Skeletal muscle tissue (tissue), 4 donors: ENCODE data around the gene TRIP10. TPM values are rescaled to one million over a fixed set of nuclear protein-coding genes. Genes with fewer than 3 reads are reported as not detected.
"Not testable (repeated sequence)": the region's sequence is repeated elsewhere in the genome, so short reads cannot be mapped to it uniquely, and the experiment has no call there.

ENCODE experiments used
- H3K27ac ChIP-seq: one replicate; pipeline ENCODE4 v1.7.0; 2013; ENCODE audit warnings: mild to moderate bottlenecking, low read depth, low read length, inconsistent platforms
- H3K27me3 ChIP-seq, 3 donors: one replicate each; pipeline ENCODE4 v1.7.0; 2013; ENCODE audit warnings: low read length in 3 of 3; ENCODE audit not compliant: control insufficient read depth in 3 of 3, insufficient read depth in 3 of 3
- H3K36me3 ChIP-seq, 3 donors: one replicate each; pipeline ENCODE4 v1.7.0; 2013; ENCODE audit warnings: low read length in 3 of 3; ENCODE audit not compliant: control insufficient read depth in 3 of 3, insufficient read depth in 3 of 3
- H3K4me1 ChIP-seq, 3 donors: one replicate each; pipeline ENCODE4 v1.7.0; 2013; ENCODE audit warnings: low read length in 3 of 3, mild to moderate bottlenecking in 3 of 3; ENCODE audit not compliant: control insufficient read depth in 3 of 3, insufficient read depth in 3 of 3
- H3K4me3 ChIP-seq, 3 donors: one replicate each; pipeline ENCODE4 v1.7.0; 2013; ENCODE audit warnings: low read length in 3 of 3
- H3K9ac ChIP-seq, 3 donors: one replicate each; pipeline ENCODE4 v1.7.0; 2013; ENCODE audit warnings: low read length in 3 of 3, mild to moderate bottlenecking in 3 of 3, moderate library complexity in 2 of 3, low read depth in 1 of 3
- H3K9me3 ChIP-seq, 3 donors: one replicate each; pipeline ENCODE4 v1.7.0; 2013; ENCODE audit warnings: low read length in 3 of 3; ENCODE audit not compliant: control insufficient read depth in 3 of 3
- total RNA-seq: library from RNA; depleted of rRNA; stranded (reverse); fragments of >200 nt; gene quantifications from one replicate; pipeline ENCODE4 v1.2.3, GENCODE V29; 2014
- donor health status: Osteomylitis.

TRIP10 gene
- total RNA-seq, 1 donor from 2014 or later: 32.9 TPM

GRCh38 chr19:6738787-6739389 is 592 bp upstream of the TRIP10 start:
- peak overlapping the region; percentile 73 to 85 (median 83) for H3K9ac ChIP-seq
- no peaks in the 10 kb centered on the region for H3K27me3 ChIP-seq
- H3K4me1 ChIP-seq: peaks cover 49 to 57% (median 49%) of the 10 kb centered on the region in 3 donors
- H3K27ac ChIP-seq: peak overlapping the region; percentile 99
- H3K9me3 ChIP-seq: no peaks in the 10 kb centered on the region
- H3K36me3 ChIP-seq: peaks cover 16 to 18% (median 17%) of the 10 kb centered on the region in 3 donors
- H3K4me3 ChIP-seq: peak overlapping the region; percentile 59 to 76 (median 66)

DNA sequence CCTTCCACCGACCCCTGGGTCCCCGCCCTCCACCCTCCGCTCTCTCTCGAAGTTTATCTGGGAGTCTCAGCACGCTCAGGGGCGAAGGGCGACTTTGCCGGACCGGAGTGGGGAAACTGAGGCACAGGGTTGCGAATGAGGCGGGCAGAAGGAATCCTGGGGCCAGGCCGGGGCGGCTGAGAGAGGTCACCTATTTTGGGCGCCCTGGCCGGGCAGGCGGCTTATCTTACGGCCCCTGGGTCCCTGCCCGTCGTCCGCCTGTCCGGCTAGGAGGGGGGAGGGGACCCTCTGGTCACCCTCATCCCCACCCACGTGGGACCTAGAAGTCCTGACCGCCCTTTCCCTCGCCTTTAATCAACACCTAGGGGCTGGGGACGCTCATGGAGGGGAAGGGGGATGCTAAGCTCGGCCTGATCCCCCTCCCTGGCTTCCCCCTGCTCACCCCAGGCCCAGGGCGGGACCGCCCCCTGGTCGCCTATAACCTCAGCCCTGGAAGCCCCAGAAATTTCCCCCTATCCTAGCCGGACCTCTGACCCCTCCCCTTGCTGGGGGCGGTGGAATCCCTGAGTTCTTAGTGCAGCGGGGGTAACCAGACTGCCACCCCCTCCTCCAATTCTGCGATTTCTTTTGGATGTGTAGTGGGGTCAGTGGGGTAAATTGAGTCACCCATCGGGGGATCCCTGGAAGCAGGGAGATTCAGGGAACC is 556 bp downstream of the TRIP10 start:
- Histone ChIP-seq H3K27ac (peak overlapping the region; percentile 99), H3K27me3 (no peaks in the 10 kb centered on the region), H3K36me3 (peaks cover 24 to 25% (median 24%) of the 10 kb centered on the region in 3 donors), H3K4me3 (peak overlapping the region; percentile 86 to 90 (median 89)), H3K9me3 (no peaks in the 10 kb centered on the region), H3K4me1 (peaks cover 58 to 69% (median 60%) of the 10 kb centered on the region in 3 donors), H3K9ac (peak overlapping the region; percentile 94 to 99 (median 98))

DNA sequence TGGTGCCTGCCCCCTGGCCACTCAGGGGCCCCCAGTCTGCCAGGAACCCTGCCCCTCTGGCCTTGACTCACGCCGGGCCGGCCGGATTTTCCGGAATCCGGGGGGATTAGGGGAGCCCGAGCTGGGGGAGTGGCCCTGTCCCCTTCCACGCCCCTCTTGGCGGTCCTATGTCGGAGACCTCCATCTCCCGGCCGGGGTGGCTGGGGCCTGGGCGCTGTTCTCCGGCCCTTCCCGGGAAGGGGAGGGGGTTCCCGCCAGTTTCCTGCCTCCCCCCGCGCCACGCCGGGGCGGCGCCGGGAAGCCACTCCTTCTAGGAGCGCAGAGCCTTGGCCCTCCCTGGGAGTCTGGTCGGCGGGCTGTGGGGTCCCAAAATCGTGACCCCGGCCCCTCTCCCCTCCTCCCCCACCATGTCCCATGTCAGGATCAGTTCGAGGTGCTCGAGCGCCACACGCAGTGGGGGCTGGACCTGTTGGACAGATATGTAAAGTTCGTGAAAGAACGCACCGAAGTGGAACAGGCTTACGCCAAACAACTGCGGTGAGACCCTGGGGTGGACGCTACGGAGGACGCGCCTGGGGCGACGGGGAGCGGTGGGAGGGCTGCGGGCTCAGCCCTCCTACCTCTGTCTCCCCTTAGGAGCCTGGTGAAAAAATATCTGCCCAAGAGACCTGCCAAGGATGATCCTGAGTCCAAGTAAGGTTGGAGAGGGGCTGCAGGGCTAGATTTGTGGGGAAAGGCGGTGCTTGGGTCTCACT is 1.3 kb downstream of the TRIP10 start:
- no peaks in the 10 kb centered on the region for H3K9me3 ChIP-seq
- peaks cover 64 to 74% (median 67%) of the 10 kb centered on the region in 3 donors for H3K4me1 ChIP-seq
- no peaks in the 10 kb centered on the region for H3K27me3 ChIP-seq
- H3K27ac ChIP-seq: peak overlapping the region; percentile 99
- peak overlapping the region; percentile 86 to 90 (median 89) for H3K4me3 ChIP-seq
- peak overlapping the region; percentile 94 to 99 (median 98) for H3K9ac ChIP-seq
- peaks cover 27 to 30% (median 28%) of the 10 kb centered on the region in 3 donors for H3K36me3 ChIP-seq

DNA sequence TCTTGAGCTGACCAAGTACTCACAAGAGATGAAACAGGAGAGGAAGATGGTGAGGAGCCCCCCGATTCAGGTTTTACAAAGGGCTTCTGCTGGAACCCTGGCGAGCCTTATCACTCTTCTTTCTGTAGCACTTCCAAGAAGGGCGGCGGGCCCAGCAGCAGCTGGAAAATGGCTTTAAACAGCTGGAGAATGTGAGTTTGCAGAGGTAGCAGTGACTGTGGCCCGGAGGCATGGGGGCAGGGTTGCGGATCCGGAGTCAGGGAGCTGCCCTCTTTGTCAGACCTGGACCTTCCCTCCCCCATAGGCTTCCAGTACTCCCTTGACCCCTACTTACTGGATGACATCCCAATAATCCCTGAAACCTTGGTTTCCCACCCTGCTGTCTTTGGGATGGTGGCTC is 3.6 kb downstream of the TRIP10 start:
- peak overlapping the region in 2 of 3 donors; percentile 40 to 57 for H3K9ac ChIP-seq
- peaks cover 42 to 49% (median 42%) of the 10 kb centered on the region in 3 donors for H3K36me3 ChIP-seq
- no peak overlapping the region for H3K4me3 ChIP-seq
- H3K27ac ChIP-seq: peak overlapping the region; percentile 80
- no peaks in the 10 kb centered on the region for H3K9me3 ChIP-seq
- no peaks in the 10 kb centered on the region for H3K27me3 ChIP-seq
- H3K4me1 ChIP-seq: peaks cover 52 to 65% (median 63%) of the 10 kb centered on the region in 3 donors

DNA sequence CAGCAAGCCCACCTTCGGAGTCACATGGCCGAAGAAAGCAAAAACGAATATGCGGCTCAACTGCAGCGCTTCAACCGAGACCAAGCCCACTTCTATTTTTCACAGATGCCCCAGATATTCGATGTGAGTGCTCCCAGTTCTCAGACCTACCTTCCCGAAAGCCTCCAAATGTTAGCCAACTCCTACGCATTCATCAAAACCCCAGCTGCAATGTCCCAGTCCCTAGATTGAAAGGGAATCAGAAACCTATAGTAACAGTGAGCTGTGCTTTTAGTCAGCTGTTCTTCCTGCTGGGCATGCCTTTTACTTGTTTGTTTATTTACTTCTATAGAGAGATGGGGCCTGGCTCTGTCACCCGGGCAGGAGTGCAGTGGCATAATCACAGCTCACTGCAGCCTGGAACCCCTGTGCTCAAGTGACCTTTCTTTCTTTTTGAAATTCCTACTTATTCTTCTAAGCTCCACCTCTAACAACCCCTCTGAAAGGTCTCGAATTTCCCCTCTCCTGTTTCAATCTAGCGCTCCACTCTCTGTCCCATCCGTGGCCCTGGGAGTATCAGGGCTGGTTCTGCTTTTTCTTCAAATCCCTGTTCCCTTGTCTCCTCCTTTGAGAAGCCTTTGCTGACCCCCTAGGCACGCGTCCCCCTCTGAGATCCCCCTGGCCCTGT is 4.4 kb downstream of the TRIP10 start:
- H3K27me3 ChIP-seq: no peaks in the 10 kb centered on the region
- peaks cover 47 to 64% (median 57%) of the 10 kb centered on the region in 3 donors for H3K4me1 ChIP-seq
- H3K36me3 ChIP-seq: peaks cover 45 to 57% (median 49%) of the 10 kb centered on the region in 3 donors
- H3K27ac ChIP-seq: peak overlapping the region; percentile 80
- H3K9me3 ChIP-seq: no peaks in the 10 kb centered on the region
- H3K4me3 ChIP-seq: peak overlapping the region; percentile 51 to 63 (median 54)
- peak overlapping the region; percentile 57 to 78 (median 73) for H3K9ac ChIP-seq

DNA sequence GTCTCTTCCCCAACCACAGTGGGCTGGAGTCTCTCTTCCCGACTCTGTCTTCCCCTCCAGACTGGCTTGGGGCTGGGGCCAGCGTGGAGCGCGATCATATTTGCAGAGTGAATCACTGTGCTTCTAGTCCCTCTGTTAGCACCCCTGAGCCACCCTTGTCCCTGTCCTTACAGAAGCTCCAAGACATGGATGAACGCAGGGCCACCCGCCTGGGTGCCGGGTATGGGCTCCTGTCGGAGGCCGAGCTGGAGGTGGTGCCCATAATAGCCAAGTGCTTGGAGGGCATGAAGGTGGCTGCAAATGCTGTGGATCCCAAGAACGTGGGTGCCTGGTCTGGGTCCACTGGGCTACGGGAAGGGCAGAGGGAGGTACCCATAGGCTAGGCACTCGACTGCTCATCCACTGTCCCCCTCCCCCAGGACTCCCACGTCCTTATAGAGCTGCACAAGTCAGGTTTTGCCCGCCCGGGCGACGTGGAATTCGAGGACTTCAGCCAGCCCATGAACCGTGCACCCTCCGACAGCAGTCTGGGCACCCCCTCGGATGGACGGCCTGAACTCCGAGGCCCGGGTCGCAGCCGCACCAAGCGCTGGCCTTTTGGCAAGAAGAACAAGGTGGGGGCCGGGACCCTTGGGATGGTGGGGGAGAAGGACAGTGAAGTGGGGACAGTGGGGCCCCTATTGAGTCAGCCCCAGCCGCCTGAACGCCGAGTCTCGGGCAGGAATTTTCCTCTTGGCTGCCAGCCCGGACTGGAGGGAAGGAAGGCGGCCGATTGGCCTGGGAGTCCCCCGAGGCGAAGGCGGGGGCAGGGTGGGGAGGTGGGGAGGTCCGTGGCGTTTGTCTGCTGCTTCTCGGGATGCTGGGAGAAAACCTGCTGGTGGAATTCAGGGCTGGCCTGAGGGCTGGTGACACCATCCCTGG is 5.2 kb downstream of the TRIP10 start:
- H3K4me1 ChIP-seq: peaks cover 43 to 60% (median 53%) of the 10 kb centered on the region in 3 donors

DNA sequence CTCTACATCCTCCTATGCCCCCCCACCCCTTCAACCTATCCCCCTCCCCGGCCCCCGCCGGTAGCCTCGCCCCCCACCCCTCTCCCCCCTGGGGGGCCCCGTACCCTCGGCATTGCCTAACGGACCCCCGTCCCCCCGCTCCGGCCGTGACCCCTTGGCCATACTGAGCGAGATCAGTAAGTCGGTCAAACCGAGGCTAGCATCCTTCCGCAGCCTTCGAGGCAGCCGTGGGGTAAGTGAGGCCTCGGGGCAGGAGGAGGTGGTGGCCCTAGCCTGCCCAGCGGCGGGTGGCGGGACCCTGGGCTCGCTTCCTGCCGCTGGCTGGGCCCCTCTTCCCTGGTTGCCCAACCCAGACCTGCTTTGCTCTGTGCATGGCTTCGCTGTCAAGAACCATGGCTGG is 6.5 kb downstream of the TRIP10 start:
- Histone ChIP-seq H3K9me3 (no peaks in the 10 kb centered on the region), H3K36me3 (peaks cover 62 to 75% (median 67%) of the 10 kb centered on the region in 3 donors), H3K9ac (peak overlapping the region in 1 of 3 donors; percentile 45), H3K4me1 (peaks cover 42 to 58% (median 52%) of the 10 kb centered on the region in 3 donors), H3K4me3 (no peak overlapping the region), H3K27me3 (no peaks in the 10 kb centered on the region), H3K27ac (no peak overlapping the region)

More for the DNA sequence above, 5.2 kb downstream of the TRIP10 start:
- peaks cover 51 to 65% (median 56%) of the 10 kb centered on the region in 3 donors for H3K36me3 ChIP-seq
- peak overlapping the region; percentile 51 to 63 (median 54) for H3K4me3 ChIP-seq
- peak overlapping the region; percentile 80 for H3K27ac ChIP-seq
- H3K9ac ChIP-seq: peak overlapping the region; percentile 58 to 78 (median 73)
- H3K27me3 ChIP-seq: no peaks in the 10 kb centered on the region
- H3K9me3 ChIP-seq: no peaks in the 10 kb centered on the region

DNA sequence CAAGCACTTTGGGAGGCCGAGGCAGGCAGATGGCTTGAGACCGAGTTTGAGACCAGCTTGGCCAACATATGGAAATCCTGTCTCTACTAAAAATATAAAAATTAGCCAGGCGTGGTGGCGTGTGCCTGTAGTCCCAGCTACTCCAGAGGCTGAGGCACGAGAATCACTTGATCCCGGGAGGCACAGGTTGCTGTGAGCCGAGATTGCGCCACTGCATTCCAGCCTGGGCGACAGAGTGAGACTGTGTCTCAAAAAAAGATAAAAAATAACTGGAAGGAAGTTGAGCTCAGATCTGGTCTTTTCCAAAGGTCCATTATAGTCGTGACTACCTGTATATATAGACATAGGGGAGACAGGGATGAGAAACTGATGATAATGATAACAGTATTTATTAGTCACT is 9.1 kb downstream of the TRIP10 start:
- H3K9ac ChIP-seq, H3K9me3 ChIP-seq, H3K27me3 ChIP-seq: not testable (repeated sequence)
- Histone ChIP-seq H3K27ac (peak overlapping the region; percentile 45), H3K36me3 (peaks cover 62 to 72% (median 71%) of the 10 kb centered on the region in 3 donors), H3K4me3 (peak overlapping the region in 1 of 3 donors; percentile 35), H3K4me1 (peaks cover 33 to 48% (median 41%) of the 10 kb centered on the region in 3 donors)
